Colonic mucosa (tissue), 4 donors: ENCODE measurements around the gene PSD4. TPM values are rescaled to one million over a fixed set of nuclear protein-coding genes. Genes with fewer than 3 reads are reported as not detected.

Experiments
- DNase-seq: peaks from one replicate; pipeline ENCODE4 v3.0.0-alpha.2; 2020
- H3K27ac ChIP-seq: fragments of 200-600 bp; one replicate; pipeline ENCODE4 v1.8.0; 2021
- H3K27me3 ChIP-seq: fragments of 200-600 bp; one replicate; pipeline ENCODE4 v1.8.0; 2021
- H3K36me3 ChIP-seq: fragments of 200-600 bp; one replicate; pipeline ENCODE4 v1.8.0; 2021
- H3K4me1 ChIP-seq: fragments of 200-600 bp; one replicate; pipeline ENCODE4 v1.8.0; 2021; ENCODE audit warnings: mild to moderate bottlenecking
- H3K4me3 ChIP-seq: fragments of 200-600 bp; one replicate; pipeline ENCODE4 v1.8.0; 2021
- H3K9ac ChIP-seq, 2 donors: one replicate each; pipeline ENCODE4 v1.7.0; 2013; ENCODE audit warnings: control low read depth in 2 of 2, low read depth in 2 of 2, low read length in 2 of 2
- H3K9me3 ChIP-seq: fragments of 200-600 bp; one replicate; pipeline ENCODE4 v1.8.0; 2021
- CTCF ChIP-seq: fragments of 200-600 bp; IDR thresholded peaks from one replicate; pipeline ENCODE4 v1.8.0; 2022; ENCODE audit warnings: antibody characterized with exemption, mild to moderate bottlenecking
- intact Hi-C: fragments of 100-400 bp; cut with DNase I; formaldehyde crosslinking; loops from one replicate; pipeline ENCODE4 v1.14.1; 2022
- total RNA-seq, 2 donors: library from RNA; stranded (reverse); fragmentation: NEBNext Ultra II Directional in 1 of 2; extraction: Animal tissue kit (Norgen Biotek cat#: 25700) in 1 of 2; gene quantifications; one replicate each; pipeline ENCODE4 v1.2.1, GENCODE V29; 2021
- donor health status: healthy.
- donor health status: DM: no; HTN: no; CAD: no.
- donor health status: DM: no; HTN: no; CAD: no.

The PSD4 gene
- total RNA-seq, 2 donors from 2014 or later = 36.5 to 50.6 TPM

- no peaks in the 10 kb centered on the region for H3K4me1 ChIP-seq
- H3K36me3 ChIP-seq = no peaks in the 10 kb centered on the region
- H3K9ac ChIP-seq = peak overlapping the region in 1 of 2 donors; percentile 46
- intact Hi-C loops = no loop called here
- H3K4me3 ChIP-seq = no peak overlapping the region
- H3K27me3 ChIP-seq = no peaks in the 10 kb centered on the region
- TF ChIP-seq CTCF = no peak
- peak overlapping the region; percentile 68 for H3K27ac ChIP-seq
- DNase-seq = peak; percentile 16
- H3K9me3 ChIP-seq = no peaks in the 10 kb centered on the region
Measured at GRCh38 chr2:113167962-113168340, 5.8 kb upstream of the PSD4 start.

GRCh38 chr2:113169002-113169530, 4.7 kb upstream of the PSD4 start:
- no peak for DNase-seq
- H3K4me3 ChIP-seq = no peak overlapping the region
- H3K27ac ChIP-seq = no peak overlapping the region

GRCh38 chr2:113169586-113169985, 4.2 kb upstream of the PSD4 start:
- Histone ChIP-seq H3K9me3 (no peaks in the 10 kb centered on the region), H3K27me3 (no peaks in the 10 kb centered on the region), H3K36me3 (no peaks in the 10 kb centered on the region), H3K9ac (no peak overlapping the region), H3K4me3 (no peak overlapping the region), H3K4me1 (no peaks in the 10 kb centered on the region), H3K27ac (no peak overlapping the region)
- DNase-seq = no peak
- intact Hi-C loops = no loop called here
- TF ChIP-seq CTCF = no peak

More at GRCh38 chr2:113169002-113169530, 4.7 kb upstream of the PSD4 start:
- no peak for TF ChIP-seq CTCF
- no peaks in the 10 kb centered on the region for H3K4me1 ChIP-seq
- intact Hi-C loops = no loop called here
- no peak overlapping the region for H3K9ac ChIP-seq
- no peaks in the 10 kb centered on the region for H3K9me3 ChIP-seq
- no peaks in the 10 kb centered on the region for H3K36me3 ChIP-seq
- no peaks in the 10 kb centered on the region for H3K27me3 ChIP-seq

- intact Hi-C loops = no loop called here
- TF ChIP-seq CTCF = no peak
- Histone ChIP-seq H3K9ac (no peak overlapping the region), H3K27ac (no peak overlapping the region), H3K9me3 (no peaks in the 10 kb centered on the region), H3K4me1 (no peaks in the 10 kb centered on the region), H3K27me3 (no peaks in the 10 kb centered on the region), H3K36me3 (no peaks in the 10 kb centered on the region), H3K4me3 (no peak overlapping the region)
- DNase-seq = no peak
Measured at GRCh38 chr2:113171334-113172075, 2.3 kb upstream of the PSD4 start.

- intact Hi-C loops = no loop called here
- TF ChIP-seq CTCF = no peak
- no peak for DNase-seq
- Histone ChIP-seq H3K9me3 (no peaks in the 10 kb centered on the region), H3K27ac (peak overlapping the region; percentile 12), H3K9ac (no peak overlapping the region), H3K4me3 (no peak overlapping the region), H3K27me3 (no peaks in the 10 kb centered on the region), H3K36me3 (no peaks in the 10 kb centered on the region), H3K4me1 (no peaks in the 10 kb centered on the region)
Measured at GRCh38 chr2:113172721-113173541, 840 bp upstream of the PSD4 start.
